Hepatocyte (in vitro differentiated cells): ENCODE results near the gene TEX29. TPM values are rescaled to one million over a fixed set of nuclear protein-coding genes. Genes with fewer than 3 reads are reported as not detected.

Experiments used
- DNase-seq: peaks from one replicate; pipeline ENCODE4 v3.0.0-alpha.2; 2016; ENCODE audit warnings: low spot score
- H2AFZ ChIP-seq: fragments of 200-600 bp; sonication (generic); 2 replicates; pipeline ENCODE4 v1.6.0; 2016; ENCODE audit warnings: antibody characterized with exemption, mild to moderate bottlenecking
- H3K27ac ChIP-seq: fragments of 200-600 bp; sonication (generic); 2 replicates; pipeline ENCODE4 v1.5.1; 2016; ENCODE audit warnings: mild to moderate bottlenecking
- H3K27me3 ChIP-seq: fragments of 200-600 bp; sonication (generic); 2 replicates; pipeline ENCODE4 v1.6.1; 2016
- H3K36me3 ChIP-seq: fragments of 200-600 bp; sonication (generic); replicated peaks from 2 replicates; pipeline ENCODE4 v1.5.1; 2016; ENCODE audit warnings: low read depth; ENCODE audit not compliant: insufficient read depth
- H3K4me1 ChIP-seq: fragments of 200-600 bp; sonication (generic); 2 replicates; pipeline ENCODE4 v1.5.1; 2016; ENCODE audit warnings: mild to moderate bottlenecking, moderate library complexity; ENCODE audit not compliant: insufficient read depth
- H3K4me2 ChIP-seq: fragments of 200-600 bp; sonication (generic); 2 replicates; pipeline ENCODE4 v1.6.0; 2016
- H3K4me3 ChIP-seq: fragments of 200-600 bp; sonication (generic); 2 replicates; pipeline ENCODE4 v1.5.1; 2016; ENCODE audit warnings: mild to moderate bottlenecking
- H3K79me2 ChIP-seq: fragments of 200-600 bp; sonication (generic); 2 replicates; pipeline ENCODE4 v1.6.0; 2017; ENCODE audit warnings: mild to moderate bottlenecking
- H3K9me2 ChIP-seq: fragments of 200-600 bp; sonication (generic); replicated peaks from 2 replicates; pipeline ENCODE4 v1.6.0; 2017; ENCODE audit warnings: mild to moderate bottlenecking; ENCODE audit not compliant: insufficient read depth
- H3K9me3 ChIP-seq: fragments of 200-600 bp; sonication (generic); 2 replicates; pipeline ENCODE4 v1.5.1; 2016; ENCODE audit warnings: low read depth, mild to moderate bottlenecking
- H4K20me1 ChIP-seq: fragments of 200-600 bp; sonication (generic); 2 replicates; pipeline ENCODE4 v1.6.0; 2016; ENCODE audit warnings: mild to moderate bottlenecking; ENCODE audit not compliant: insufficient read depth, poor library complexity, severe bottlenecking
- CTCF ChIP-seq: fragments of 200-600 bp; sonication (generic); IDR thresholded peaks from 2 replicates; pipeline ENCODE4 v1.5.1; 2016; ENCODE audit warnings: antibody characterized with exemption, mild to moderate bottlenecking; ENCODE audit not compliant: poor library complexity
- EZH2 ChIP-seq: fragments of 200-600 bp; sonication (generic); IDR thresholded peaks from 2 replicates; pipeline ENCODE4 v1.6.1; 2016; ENCODE audit warnings: antibody characterized with exemption, mild to moderate bottlenecking, borderline replicate concordance
- EZH2phosphoT487 ChIP-seq: fragments of 200-600 bp; sonication (generic); IDR thresholded peaks from one replicate; pipeline ENCODE4 v1.6.1; 2018; ENCODE audit warnings: antibody characterized with exemption, mild to moderate bottlenecking, low read depth, moderate library complexity; ENCODE audit not compliant: unreplicated experiment, severe bottlenecking
- whole genome bisulfite sequencing: methylation state at CpG from one replicate; pipeline ENCODE4 v1.1.6; 2016; ENCODE audit warnings: low lambda C conversion rate; ENCODE audit errors: missing lambda C conversion rate; 5-methylcytosine and 5-hydroxymethylcytosine counted together
- polyA plus RNA-seq: library from polyadenylated mRNA; unstranded; fragments of >200 nt; fragmentation: Nextera tagmentation; extraction: Ambion mirVana; gene quantifications from 2 replicates; pipeline ENCODE4 v1.2.1, GENCODE V29; 2016
- total RNA-seq: library from RNA; depleted of rRNA; stranded (reverse); fragments of >200 nt; gene quantifications from 2 replicates; pipeline ENCODE4 v1.2.3, GENCODE V29; 2014

TEX29 gene
- total and polyA plus RNA-seq, 2 experiments from 2014 or later: 0.83 to 1.8 TPM

- no peak overlapping the region for H3K4me2 ChIP-seq
- WGBS: 89% methylated on average over 5 of the region's 5 CpGs
- no peak overlapping the region for H3K27ac ChIP-seq
- no peak for DNase-seq
- H3K4me3 ChIP-seq: no peak overlapping the region
- no peaks in the 10 kb centered on the region for H3K36me3 ChIP-seq
- no peak for TF ChIP-seq EZH2
- no peak for TF ChIP-seq CTCF
- H3K9me2 ChIP-seq: no peaks in the 10 kb centered on the region
- H3K79me2 ChIP-seq: no peaks in the 10 kb centered on the region
- H3K27me3 ChIP-seq: no peaks in the 10 kb centered on the region
- no peaks in the 10 kb centered on the region for H3K9me3 ChIP-seq
- peaks cover 3% of the 10 kb centered on the region for H3K4me1 ChIP-seq
- H2AFZ ChIP-seq: no peak overlapping the region
- no peaks in the 10 kb centered on the region for H4K20me1 ChIP-seq
These were observed 49.7 kb downstream of the TEX29 start for GRCh38 chr13:111370147-111370546.

- H3K4me2 ChIP-seq: no peak overlapping the region
- H3K27me3 ChIP-seq: no peaks in the 10 kb centered on the region
- H3K79me2 ChIP-seq: no peaks in the 10 kb centered on the region
- H2AFZ ChIP-seq: no peak overlapping the region
- H3K27ac ChIP-seq: peak overlapping the region; percentile 23
- peaks cover 3% of the 10 kb centered on the region for H3K4me1 ChIP-seq
- DNase-seq: peak; percentile 39
- WGBS: 88% methylated on average over 29 of the region's 29 CpGs
- H3K9me3 ChIP-seq: no peaks in the 10 kb centered on the region
- H3K36me3 ChIP-seq: no peaks in the 10 kb centered on the region
- H4K20me1 ChIP-seq: no peaks in the 10 kb centered on the region
- TF ChIP-seq EZH2 (no peak), CTCF (no peak)
- H3K4me3 ChIP-seq: no peak overlapping the region
- no peaks in the 10 kb centered on the region for H3K9me2 ChIP-seq
These were observed 50.4 kb downstream of the TEX29 start for GRCh38 chr13:111370570-111371535.

- Histone ChIP-seq H3K4me2 (no peak overlapping the region), H3K9me2 (no peaks in the 10 kb centered on the region), H4K20me1 (no peaks in the 10 kb centered on the region), H3K36me3 (no peaks in the 10 kb centered on the region), H3K4me1 (peaks cover 3% of the 10 kb centered on the region), H3K27me3 (no peaks in the 10 kb centered on the region), H3K9me3 (no peaks in the 10 kb centered on the region), H3K27ac (no peak overlapping the region), H3K79me2 (no peaks in the 10 kb centered on the region), H2AFZ (no peak overlapping the region), H3K4me3 (no peak overlapping the region)
- TF ChIP-seq EZH2phosphoT487 (no peak), EZH2 (no peak), CTCF (no peak)
- 83% methylated on average over 7 of the region's 7 CpGs for WGBS
- no peak for DNase-seq
These were observed 51.3 kb downstream of the TEX29 start for GRCh38 chr13:111371720-111372119.
